ENCODE results near the gene NFKBIE. TPM values are rescaled to one million over a fixed set of nuclear protein-coding genes. Genes with fewer than 3 reads are reported as not detected.

Gene NFKBIE
- polyA plus RNA-seq, 1 donor (not counting 4 experiments of a cell fraction or from before 2014, with no cell fraction given), result 7.3 TPM

DNA sequence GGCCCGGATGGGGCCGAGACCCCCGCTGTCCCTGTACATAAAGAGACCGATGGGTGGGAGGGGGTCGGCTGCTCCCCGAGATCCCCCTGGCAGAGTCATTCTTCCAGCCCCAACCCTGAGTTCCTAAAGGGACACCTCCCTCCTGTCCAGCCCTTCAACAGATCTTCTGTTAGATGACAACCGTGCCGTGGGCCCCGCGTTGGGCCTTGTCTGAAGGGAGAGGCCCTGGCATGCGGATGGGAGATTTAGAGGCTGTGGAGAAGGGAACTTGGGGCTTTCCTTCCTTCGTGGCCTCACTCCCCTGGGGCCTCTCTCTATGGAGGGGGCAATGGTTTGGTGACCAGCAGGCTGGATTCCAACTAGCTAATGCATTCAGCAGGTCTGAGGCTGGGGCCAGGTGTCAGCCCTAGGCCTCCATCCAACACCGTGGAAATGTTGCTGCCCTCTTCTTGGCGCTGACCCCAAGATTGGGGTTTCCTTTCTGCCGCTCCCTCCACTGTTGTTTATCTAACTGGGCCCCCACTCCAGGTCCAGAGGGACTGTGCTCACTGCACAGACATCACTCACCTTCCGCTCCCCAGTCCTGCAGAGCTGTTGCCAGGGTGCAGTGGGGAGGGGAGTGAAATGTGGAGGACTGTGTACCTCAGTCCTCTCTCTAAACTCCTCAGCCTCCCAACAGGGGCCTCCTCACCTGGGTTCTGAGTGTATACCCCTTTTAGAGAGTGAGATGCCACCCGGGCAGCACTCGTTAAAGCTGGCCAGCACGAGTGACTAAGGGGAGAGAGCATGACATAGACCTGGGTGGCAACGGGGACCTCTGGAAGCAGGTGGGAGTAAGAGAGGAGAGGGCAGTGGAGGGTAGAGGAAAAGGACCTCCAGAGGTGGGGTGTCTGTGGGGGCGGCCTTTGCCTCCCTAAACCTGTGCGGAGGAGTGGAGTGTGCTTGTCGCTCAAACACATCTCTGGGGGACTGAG is 11.6 kb upstream of the NFKBIE start:
- Histone ChIP-seq H3K27ac (ENCODE audit: control insufficient read depth, insufficient read depth, low read length) (no peak overlapping the region), H3K9ac (ENCODE audit: control insufficient read depth, extremely low read depth, insufficient read depth, low read length) (no peak overlapping the region), H3K27me3 (ENCODE audit: control insufficient read depth, extremely low read depth, insufficient read depth, low read length) (peaks cover 56% of the 10 kb centered on the region), H3K79me2 (ENCODE audit: control insufficient read depth, insufficient read depth, low read length) (no peaks in the 10 kb centered on the region), H3K9me3 (ENCODE audit: control insufficient read depth, low read depth, low read length) (no peaks in the 10 kb centered on the region), H4K20me1 (ENCODE audit: control insufficient read depth, extremely low read depth, insufficient read depth, low read length) (no peaks in the 10 kb centered on the region), H3K9me1 (ENCODE audit: control insufficient read depth, extremely low read depth, insufficient read depth, low read length) (no peaks in the 10 kb centered on the region), H2AFZ (ENCODE audit: control insufficient read depth, low read length) (no peak overlapping the region), H3K4me1 (ENCODE audit: control insufficient read depth, extremely low read depth, insufficient read depth, low read length) (no peaks in the 10 kb centered on the region), H3K4me3 (ENCODE audit: control insufficient read depth in 2 of 3, extremely low read depth in 1 of 3, insufficient read depth in 2 of 3, low read depth in 1 of 3, low read length in 3 of 3) (no peak overlapping the region), H3K36me3 (ENCODE audit: control insufficient read depth in 2 of 2, extremely low read depth in 1 of 2, insufficient read depth in 2 of 2, low read length in 2 of 2) (no peaks in the 10 kb centered on the region), H3K4me2 (ENCODE audit: control insufficient read depth, extremely low read depth, insufficient read depth, low read depth, low read length) (no peak overlapping the region)
- dilution Hi-C loops (cut with MboI; ENCODE audit: extremely low pct_ligation_motif_present, low sequenced_read_pairs), result no loop called here
- DNase-seq (ENCODE audit: low read depth, low spot score) (no peak), FAIRE-seq (no peak)
- TF ChIP-seq, protein P1, sequence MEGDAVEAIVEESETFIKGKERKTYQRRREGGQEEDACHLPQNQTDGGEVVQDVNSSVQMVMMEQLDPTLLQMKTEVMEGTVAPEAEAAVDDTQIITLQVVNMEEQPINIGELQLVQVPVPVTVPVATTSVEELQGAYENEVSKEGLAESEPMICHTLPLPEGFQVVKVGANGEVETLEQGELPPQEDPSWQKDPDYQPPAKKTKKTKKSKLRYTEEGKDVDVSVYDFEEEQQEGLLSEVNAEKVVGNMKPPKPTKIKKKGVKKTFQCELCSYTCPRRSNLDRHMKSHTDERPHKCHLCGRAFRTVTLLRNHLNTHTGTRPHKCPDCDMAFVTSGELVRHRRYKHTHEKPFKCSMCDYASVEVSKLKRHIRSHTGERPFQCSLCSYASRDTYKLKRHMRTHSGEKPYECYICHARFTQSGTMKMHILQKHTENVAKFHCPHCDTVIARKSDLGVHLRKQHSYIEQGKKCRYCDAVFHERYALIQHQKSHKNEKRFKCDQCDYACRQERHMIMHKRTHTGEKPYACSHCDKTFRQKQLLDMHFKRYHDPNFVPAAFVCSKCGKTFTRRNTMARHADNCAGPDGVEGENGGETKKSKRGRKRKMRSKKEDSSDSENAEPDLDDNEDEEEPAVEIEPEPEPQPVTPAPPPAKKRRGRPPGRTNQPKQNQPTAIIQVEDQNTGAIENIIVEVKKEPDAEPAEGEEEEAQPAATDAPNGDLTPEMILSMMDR (optimal IDR thresholded peaks at IDR 0.05 in 1 of 3, IDR thresholded peaks at IDR 0.05 in 1 of 3, conservative IDR thresholded peaks at IDR 0.05 in 1 of 3; ENCODE audit: extremely low read depth in 1 of 3, insufficient read depth in 2 of 3, low read length in 3 of 3), result no peak
- no peak for TF ChIP-seq EZH2 (IDR thresholded peaks at IDR 0.05; ENCODE audit: low read length)

DNA sequence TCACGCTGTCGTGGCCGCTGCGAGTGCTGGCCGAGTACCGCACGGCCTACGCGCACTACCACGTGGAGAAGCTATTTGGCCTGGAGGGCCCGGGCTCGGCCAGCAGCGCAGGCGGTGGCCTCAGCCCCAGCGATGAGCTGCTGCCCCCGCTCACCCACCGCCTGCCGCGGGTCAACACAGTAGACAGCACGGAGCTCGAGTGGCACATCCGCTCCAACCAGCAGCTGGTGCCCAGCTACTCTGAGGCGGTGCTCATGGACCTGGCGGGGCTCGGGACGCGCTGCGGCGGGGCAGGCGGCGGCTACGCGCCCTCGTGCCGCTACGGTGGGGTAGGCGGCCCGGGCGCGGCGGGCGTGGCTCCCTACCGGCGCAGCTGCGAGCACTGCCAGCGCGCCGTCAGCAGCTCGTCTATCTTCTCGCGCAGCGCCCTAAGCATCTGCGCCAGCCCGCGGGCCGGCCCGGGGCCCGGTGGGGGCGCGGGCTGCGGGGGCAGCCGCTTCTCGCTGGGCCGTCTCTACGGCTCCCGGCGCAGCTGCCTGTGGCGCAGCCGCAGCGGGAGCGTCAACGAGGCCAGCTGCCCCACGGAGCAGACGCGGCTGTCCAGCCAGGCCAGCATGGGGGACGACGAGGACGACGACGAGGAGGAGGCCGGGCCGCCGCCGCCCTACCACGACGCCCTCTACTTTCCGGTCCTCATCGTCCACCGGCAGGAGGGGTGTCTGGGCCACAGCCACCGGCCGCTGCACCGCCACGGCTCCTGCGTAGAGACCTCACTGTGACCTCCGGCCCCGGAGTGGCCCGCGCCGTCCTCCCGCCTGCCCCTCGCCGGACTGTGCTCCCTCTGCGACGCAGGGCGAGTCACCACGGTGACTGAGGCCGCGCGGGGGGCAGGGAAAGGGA is 10.6 kb upstream of the NFKBIE start:
- peaks cover 66% of the 10 kb centered on the region for H3K27me3 ChIP-seq (ENCODE audit: control insufficient read depth, extremely low read depth, insufficient read depth, low read length)
- dilution Hi-C loops (cut with MboI; ENCODE audit: extremely low pct_ligation_motif_present, low sequenced_read_pairs), result no loop called here

More for the DNA sequence above, 10.6 kb upstream of the NFKBIE start:
- H3K79me2 ChIP-seq (ENCODE audit: control insufficient read depth, insufficient read depth, low read length), result no peaks in the 10 kb centered on the region
- H3K36me3 ChIP-seq (ENCODE audit: control insufficient read depth in 2 of 2, extremely low read depth in 1 of 2, insufficient read depth in 2 of 2, low read length in 2 of 2), result no peaks in the 10 kb centered on the region
- no peak overlapping the region for H3K4me3 ChIP-seq (ENCODE audit: control insufficient read depth in 2 of 3, extremely low read depth in 1 of 3, insufficient read depth in 2 of 3, low read depth in 1 of 3, low read length in 3 of 3)
- no peak overlapping the region for H2AFZ ChIP-seq (ENCODE audit: control insufficient read depth, low read length)
- no peak overlapping the region for H3K27ac ChIP-seq (ENCODE audit: control insufficient read depth, insufficient read depth, low read length)
- peak overlapping the region; percentile 32 for H3K4me2 ChIP-seq (ENCODE audit: control insufficient read depth, extremely low read depth, insufficient read depth, low read depth, low read length)
- no peaks in the 10 kb centered on the region for H3K9me1 ChIP-seq (ENCODE audit: control insufficient read depth, extremely low read depth, insufficient read depth, low read length)
- no peak overlapping the region for H3K9ac ChIP-seq (ENCODE audit: control insufficient read depth, extremely low read depth, insufficient read depth, low read length)
- no peak for DNase-seq (ENCODE audit: low read depth, low spot score)
- TF ChIP-seq, protein P1 (optimal IDR thresholded peaks at IDR 0.05 in 1 of 3, IDR thresholded peaks at IDR 0.05 in 1 of 3, conservative IDR thresholded peaks at IDR 0.05 in 1 of 3; ENCODE audit: extremely low read depth in 1 of 3, insufficient read depth in 2 of 3, low read length in 3 of 3), result no peak
- peak; percentile 60 for TF ChIP-seq EZH2 (IDR thresholded peaks at IDR 0.05; ENCODE audit: low read length)
- FAIRE-seq, result no peak
- no peaks in the 10 kb centered on the region for H3K4me1 ChIP-seq (ENCODE audit: control insufficient read depth, extremely low read depth, insufficient read depth, low read length)
- H4K20me1 ChIP-seq (ENCODE audit: control insufficient read depth, extremely low read depth, insufficient read depth, low read length), result no peaks in the 10 kb centered on the region
- H3K9me3 ChIP-seq (ENCODE audit: control insufficient read depth, low read depth, low read length), result no peaks in the 10 kb centered on the region
